ENCODE measurements around the gene HOXB1.

The HOXB1 gene

GRCh38 chr17:48515925-48516900, 14.6 kb downstream of the HOXB1 start:
- H3K4me3 ChIP-seq (ENCODE audit: low read depth in 1 of 2, low read length in 1 of 2): no peak overlapping the region

GRCh38 chr17:48514477-48514876, 16.3 kb downstream of the HOXB1 start:
- Histone ChIP-seq H3K27me3 (peaks cover 73% of the 10 kb centered on the region), H3K9me3 (no peaks in the 10 kb centered on the region), H3K4me1 (ENCODE audit: control insufficient read depth in 1 of 2, insufficient read depth in 1 of 2, low read depth in 1 of 2, low read length in 1 of 2) (no peaks in the 10 kb centered on the region), H3K27ac (no peak overlapping the region), H3K4me3 (ENCODE audit: low read depth in 1 of 2, low read length in 1 of 2) (no peak overlapping the region), H3K36me3 (no peaks in the 10 kb centered on the region)
- TF ChIP-seq, protein P1, sequence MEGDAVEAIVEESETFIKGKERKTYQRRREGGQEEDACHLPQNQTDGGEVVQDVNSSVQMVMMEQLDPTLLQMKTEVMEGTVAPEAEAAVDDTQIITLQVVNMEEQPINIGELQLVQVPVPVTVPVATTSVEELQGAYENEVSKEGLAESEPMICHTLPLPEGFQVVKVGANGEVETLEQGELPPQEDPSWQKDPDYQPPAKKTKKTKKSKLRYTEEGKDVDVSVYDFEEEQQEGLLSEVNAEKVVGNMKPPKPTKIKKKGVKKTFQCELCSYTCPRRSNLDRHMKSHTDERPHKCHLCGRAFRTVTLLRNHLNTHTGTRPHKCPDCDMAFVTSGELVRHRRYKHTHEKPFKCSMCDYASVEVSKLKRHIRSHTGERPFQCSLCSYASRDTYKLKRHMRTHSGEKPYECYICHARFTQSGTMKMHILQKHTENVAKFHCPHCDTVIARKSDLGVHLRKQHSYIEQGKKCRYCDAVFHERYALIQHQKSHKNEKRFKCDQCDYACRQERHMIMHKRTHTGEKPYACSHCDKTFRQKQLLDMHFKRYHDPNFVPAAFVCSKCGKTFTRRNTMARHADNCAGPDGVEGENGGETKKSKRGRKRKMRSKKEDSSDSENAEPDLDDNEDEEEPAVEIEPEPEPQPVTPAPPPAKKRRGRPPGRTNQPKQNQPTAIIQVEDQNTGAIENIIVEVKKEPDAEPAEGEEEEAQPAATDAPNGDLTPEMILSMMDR (IDR thresholded peaks at IDR 0.05): no peak

More at GRCh38 chr17:48515925-48516900, 14.6 kb downstream of the HOXB1 start:
- H3K27ac ChIP-seq: no peak overlapping the region
- no peaks in the 10 kb centered on the region for H3K36me3 ChIP-seq
- no peaks in the 10 kb centered on the region for H3K4me1 ChIP-seq (ENCODE audit: control insufficient read depth in 1 of 2, insufficient read depth in 1 of 2, low read depth in 1 of 2, low read length in 1 of 2)
- no peaks in the 10 kb centered on the region for H3K9me3 ChIP-seq
- peaks cover 84% of the 10 kb centered on the region for H3K27me3 ChIP-seq
- TF ChIP-seq, protein P1 (IDR thresholded peaks at IDR 0.05): no peak

DNA sequence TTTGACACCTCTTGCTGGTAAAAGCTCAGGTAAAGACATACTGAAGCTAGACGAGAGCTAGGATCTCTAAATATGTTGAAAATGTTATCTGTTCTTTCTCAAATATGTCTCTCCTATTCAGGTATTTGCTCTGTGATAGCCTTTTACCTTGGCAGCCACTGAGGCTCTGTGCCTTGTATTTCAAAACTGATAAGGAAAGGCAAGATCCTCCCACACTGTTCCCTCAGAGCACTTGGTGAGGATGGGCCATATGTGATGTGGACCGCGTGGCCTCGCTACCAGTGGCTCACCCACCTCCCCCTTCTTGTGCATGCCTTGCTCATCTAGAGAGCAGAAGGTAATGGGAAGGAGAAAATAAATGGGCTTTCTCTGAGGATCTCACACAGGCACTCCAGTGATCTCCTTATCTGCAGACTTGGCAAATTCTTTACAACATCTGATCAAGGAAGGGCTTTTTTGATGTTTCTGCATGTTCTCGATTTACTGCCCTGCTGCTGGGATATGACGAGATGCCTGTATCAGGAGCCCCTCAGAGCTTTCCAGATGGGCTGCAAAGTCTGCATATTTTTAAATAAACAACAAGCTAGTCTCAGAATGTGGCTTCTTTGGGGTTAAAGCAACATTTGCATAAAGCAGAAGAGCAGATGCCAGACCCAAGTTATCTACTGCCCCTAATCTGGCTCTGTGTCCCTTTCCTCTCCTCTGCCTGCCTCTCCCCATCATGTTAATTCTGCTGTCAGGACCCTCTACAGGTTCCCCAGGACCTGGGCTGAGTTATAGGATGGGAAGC, 16.9 kb downstream of the HOXB1 start:
- Histone ChIP-seq H3K36me3 (no peaks in the 10 kb centered on the region), H3K4me3 (ENCODE audit: low read depth in 1 of 2, low read length in 1 of 2) (no peak overlapping the region), H3K27me3 (peaks cover 67% of the 10 kb centered on the region), H3K4me1 (ENCODE audit: control insufficient read depth in 1 of 2, insufficient read depth in 1 of 2, low read depth in 1 of 2, low read length in 1 of 2) (no peaks in the 10 kb centered on the region), H3K27ac (no peak overlapping the region), H3K9me3 (no peaks in the 10 kb centered on the region)
- TF ChIP-seq, protein P1 (IDR thresholded peaks at IDR 0.05): no peak

DNA sequence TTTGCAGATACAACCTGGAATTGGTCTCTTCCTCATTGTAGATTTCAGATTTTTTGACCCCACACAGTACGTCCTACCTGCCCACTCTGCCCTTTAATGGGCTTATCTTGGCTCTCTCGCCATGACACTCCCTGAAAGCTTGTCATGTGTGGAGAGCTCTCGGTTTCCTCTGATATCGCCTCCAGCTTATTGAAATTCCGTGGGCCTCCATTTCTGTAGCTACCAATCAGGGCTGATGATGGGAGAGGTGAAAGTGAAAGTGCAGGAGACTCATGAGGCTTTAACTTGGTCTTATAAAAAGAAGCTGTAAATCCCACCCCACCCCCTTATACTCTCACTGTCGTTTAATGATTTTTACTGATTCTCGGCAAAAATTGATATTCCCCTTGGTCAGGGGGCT, 17.7 kb downstream of the HOXB1 start:
- Histone ChIP-seq H3K4me3 (ENCODE audit: low read depth in 1 of 2, low read length in 1 of 2) (no peak overlapping the region), H3K27me3 (peaks cover 63% of the 10 kb centered on the region), H3K27ac (no peak overlapping the region), H3K36me3 (no peaks in the 10 kb centered on the region), H3K9me3 (no peaks in the 10 kb centered on the region), H3K4me1 (ENCODE audit: control insufficient read depth in 1 of 2, insufficient read depth in 1 of 2, low read depth in 1 of 2, low read length in 1 of 2) (no peaks in the 10 kb centered on the region)
- TF ChIP-seq, protein P1 (IDR thresholded peaks at IDR 0.05): no peak

DNA sequence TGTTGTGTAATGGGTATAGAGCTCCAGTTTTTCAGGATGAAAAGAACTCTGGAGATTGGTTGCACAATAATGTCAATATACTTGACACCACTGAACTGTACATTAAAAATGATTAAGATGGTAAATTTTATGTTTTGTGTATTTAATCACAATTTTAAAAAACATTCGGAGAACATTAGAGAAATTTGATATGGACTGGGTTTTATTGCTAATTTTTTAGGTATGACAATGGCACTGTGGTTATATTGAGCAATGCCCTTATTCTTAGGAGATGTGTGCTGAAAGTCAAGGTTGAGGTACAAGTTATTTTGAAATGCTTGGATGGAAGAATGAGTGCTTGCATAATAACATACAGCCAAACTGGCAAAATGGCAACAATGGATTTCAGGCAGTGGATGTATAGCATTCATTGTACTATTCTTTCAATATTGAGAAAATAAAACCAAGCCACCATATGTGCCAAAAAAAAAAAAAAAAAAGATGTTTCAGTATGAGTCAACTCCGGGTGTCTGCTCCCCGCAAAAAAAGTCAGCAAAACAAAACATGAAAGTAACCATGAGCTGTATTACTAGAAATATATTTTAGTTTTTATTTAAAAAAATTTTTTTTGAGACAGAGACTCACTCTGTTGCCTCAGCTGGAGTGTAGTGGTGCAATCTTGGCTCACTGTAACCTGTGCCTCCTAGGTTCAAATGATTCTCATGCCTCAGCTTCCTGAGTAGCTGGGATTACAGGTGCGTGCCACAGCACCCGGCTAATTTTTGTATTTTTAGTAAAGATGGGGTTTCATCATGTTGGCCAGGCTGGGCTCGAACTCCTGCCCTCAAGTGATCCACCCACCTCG, 19.8 kb downstream of the HOXB1 start:
- H3K27ac ChIP-seq: no peak overlapping the region
- peaks cover 52% of the 10 kb centered on the region for H3K27me3 ChIP-seq
- no peaks in the 10 kb centered on the region for H3K4me1 ChIP-seq (ENCODE audit: control insufficient read depth in 1 of 2, insufficient read depth in 1 of 2, low read depth in 1 of 2, low read length in 1 of 2)
- no peaks in the 10 kb centered on the region for H3K36me3 ChIP-seq
- no peaks in the 10 kb centered on the region for H3K9me3 ChIP-seq
- TF ChIP-seq, protein P1 (IDR thresholded peaks at IDR 0.05): no peak
- no peak overlapping the region for H3K4me3 ChIP-seq (ENCODE audit: low read depth in 1 of 2, low read length in 1 of 2)
